Activated CD4-positive, alpha-beta T cell treated with anti-CD3 and anti-CD28 coated beads for 4 hours (primary cell): ENCODE data around the gene SMIM17.
A peak's percentile ranks its signal among the peaks of the same experiment; 100 is the strongest.
"Not testable (repeated sequence)": the region's sequence is repeated elsewhere in the genome, so short reads cannot be mapped to it uniquely, and the experiment has no call there.

Experiments used
- DNase-seq, 2 donors: peaks; one replicate each; pipeline ENCODE4 v3.0.0-alpha.2; 2020

The SMIM17 gene

DNA sequence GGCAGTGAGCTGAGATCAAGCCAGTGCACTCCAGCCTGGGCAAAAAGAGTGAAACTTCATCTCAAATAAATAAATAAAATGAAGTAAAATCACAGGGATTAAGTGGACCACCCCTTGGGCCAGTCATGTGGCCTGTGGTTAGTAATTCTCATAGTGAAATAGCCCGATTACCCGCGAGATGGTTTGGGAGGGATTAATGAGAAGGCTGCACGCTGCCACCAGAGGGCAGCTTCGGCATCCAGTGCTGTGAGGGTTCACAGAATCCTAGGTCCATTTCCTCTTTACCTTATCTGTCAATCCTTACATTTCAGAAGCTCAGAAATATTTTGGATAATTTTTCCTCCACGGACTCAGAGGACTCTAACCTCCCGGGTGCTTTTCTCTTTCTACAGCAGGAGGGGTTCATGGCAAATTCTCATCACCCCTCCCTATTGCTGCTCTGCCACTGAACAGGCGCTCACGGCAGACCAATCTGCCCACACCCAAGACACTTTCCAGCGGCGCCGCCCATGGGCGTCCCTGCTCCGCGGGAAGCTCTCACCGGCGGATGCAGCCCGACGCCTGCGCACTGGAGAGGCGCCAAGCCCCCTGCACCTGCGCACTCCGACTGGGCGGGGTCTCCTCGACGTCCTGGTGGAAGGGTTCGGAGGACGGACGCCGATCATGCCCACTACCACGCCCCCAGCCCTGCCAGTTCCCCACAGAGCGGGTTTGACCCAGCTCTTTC is 17.6 kb downstream of the SMIM17 start:
- DNase-seq: no peak

- DNase-seq: no peak
Measured at GRCh38 chr19:56661248-56661647, 18.3 kb downstream of the SMIM17 start.

GRCh38 chr19:56663931-56664500 is 21.1 kb downstream of the SMIM17 start:
- no peak for DNase-seq

DNA sequence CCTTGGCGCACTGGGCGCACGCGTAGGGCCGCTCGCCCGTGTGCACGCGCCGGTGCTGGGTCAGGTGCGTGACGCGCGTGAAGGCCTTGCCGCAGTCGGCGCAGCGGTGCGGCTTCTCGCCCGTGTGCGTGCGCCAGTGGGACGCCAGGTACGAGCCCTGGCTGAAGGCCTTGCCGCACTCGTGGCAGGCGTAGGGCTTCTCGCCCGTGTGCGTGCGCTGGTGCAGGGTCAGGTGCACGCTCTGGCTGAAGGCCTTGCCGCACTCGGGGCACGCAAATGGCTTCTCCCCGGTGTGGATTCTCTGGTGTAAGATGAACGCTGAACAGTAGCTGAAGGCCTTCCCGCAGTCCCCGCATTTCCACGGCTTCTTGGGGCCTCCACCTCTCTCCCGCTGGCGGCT is 21.6 kb downstream of the SMIM17 start:
- DNase-seq: no peak

- DNase-seq: no peak
Measured at GRCh38 chr19:56667311-56667870, 24.4 kb downstream of the SMIM17 start.

DNA sequence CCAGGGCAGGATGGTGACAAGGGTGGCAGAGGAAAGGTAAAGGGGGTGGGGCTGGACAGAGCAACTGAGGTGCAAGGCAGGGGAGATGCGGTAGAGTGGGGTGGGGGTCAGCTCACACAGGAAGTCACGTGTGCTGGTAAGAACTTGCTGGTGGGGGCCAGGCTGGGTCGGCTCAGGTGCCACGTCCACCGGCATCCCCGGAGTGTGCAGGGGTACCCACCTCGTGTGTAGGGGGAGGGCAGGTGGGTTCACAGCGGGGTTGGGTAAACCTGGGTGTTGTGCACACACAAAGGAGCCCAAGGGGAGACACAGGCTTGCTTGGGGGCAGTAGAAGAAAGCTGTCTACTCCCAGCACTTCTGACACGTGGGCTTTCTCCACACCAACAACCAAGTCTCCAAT is 25.7 kb downstream of the SMIM17 start:
- no peak for DNase-seq

- DNase-seq: no peak
Measured at GRCh38 chr19:56670401-56670960, 27.5 kb downstream of the SMIM17 start.

DNA sequence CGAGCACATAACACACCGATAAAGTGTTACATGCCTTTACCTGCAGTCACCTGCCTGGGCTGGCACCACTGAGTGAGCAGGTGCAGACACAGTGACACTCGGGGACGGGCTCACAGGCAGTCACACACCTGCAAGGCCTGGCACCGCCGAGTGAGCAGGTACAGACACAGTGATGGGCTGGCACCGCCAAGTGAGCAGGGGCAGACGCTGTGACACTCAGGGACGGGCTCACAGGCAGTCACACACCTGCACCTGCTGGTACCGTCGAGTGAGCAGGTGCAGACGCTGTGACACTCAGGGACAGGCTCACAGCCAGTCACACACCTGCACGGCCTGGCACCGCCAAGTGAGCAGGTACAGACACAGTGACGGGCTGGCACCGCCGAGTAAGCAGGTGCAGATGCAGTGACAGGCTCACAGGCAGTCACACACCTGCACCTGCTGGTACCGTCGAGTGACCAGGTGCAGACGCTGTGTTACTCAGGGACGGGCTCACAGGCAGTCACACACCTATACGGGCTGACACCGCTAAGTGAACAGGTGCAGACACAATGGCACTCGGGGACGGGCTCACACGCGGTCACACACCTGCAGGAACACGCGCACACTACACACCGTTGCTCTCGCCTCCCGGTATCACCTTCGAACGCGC is 28.1 kb downstream of the SMIM17 start:
- DNase-seq: peak in 1 of 2 donors; percentile 4

- DNase-seq: peak; percentile 72 to 75
Measured at GRCh38 chr19:56671613-56671994, 28.6 kb downstream of the SMIM17 start, which contains the start of gene ZNF835. TSS of gene ZNF835 (minus strand) at chr19:56671757. CDS start at chr19:56665198, 6,559 bp downstream.

DNA sequence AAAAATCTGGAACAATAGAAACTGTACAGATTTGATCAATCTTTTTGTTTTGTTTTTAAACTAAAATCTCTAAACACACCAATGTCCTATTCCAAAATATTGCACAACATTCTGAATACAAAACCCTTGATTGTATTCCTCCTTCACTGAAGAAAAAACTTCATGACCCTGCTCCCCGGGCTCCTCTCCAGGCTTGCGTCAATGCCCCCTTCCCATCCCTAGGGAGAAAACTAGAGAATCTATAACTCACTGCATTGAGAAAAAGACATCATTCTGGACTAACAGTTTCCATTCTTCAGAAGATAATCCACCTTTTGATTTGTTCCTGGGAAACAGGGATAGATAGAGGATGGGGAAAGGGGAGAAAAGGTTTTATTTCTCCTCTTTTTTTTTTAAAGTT is 29.7 kb downstream of the SMIM17 start:
- not testable (repeated sequence) for DNase-seq

DNA sequence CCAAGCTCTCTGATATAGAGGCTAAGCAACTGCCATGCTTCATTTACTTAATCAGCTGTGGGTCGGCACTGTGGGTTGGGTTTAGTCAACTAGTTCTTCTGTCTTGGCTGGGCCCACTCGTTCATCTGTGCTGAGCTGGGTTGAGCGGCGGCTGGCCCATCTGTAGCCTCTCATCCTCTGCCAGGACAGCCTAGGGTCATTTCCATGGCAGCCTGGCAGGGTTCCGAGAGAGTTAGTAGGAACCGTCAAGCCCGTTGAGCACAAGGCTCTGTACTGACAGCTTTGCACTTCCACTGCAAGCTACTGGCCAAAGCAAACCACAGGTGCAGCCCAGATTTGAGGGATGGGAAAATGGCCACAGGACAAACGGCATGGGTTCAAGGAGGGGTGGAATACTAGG is 35.2 kb downstream of the SMIM17 start:
- DNase-seq: no peak

GRCh38 chr19:56681702-56682101 is 38.7 kb downstream of the SMIM17 start:
- no peak for DNase-seq

- DNase-seq: no peak
Measured at GRCh38 chr19:56683116-56683515, 40.2 kb downstream of the SMIM17 start.

DNA sequence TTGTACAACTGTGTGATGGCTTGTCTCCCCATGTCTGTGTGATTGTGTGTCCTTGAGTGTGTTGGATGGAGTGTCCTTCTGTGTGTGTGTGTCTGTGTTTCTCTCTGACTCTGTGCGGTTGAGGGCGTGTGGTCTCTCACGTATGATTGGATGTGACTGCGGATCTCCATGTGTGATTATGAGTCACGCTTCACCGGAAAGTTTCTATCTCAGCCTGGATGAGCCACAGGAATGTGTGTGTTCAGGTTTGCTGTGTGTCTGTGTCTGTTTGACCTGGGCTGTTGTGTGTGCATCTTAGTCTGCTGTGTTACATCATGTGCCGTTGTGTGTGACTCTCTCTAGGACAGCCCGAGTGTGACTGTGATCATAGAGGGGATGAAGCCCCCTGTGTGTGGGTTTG is 44.1 kb downstream of the SMIM17 start:
- DNase-seq: no peak

DNA sequence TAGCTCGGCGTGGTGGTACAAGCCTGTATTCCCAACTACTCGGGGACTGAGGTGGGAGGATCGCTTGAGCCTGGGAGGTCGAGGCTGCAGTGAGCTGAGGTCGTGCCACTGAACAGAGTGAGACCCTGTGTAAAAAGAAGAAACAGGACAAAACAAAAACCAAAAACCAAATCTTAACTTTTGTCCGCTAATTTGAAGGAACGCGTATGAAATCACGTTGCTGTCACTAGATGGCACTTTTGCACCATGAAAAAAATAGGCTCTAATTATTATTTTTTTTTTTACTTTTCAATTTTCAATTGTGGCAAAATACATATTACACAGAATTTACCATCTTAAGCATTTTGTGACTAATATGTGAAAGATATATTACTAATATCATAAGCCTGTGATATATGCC is 46.2 kb downstream of the SMIM17 start:
- DNase-seq: no peak

GRCh38 chr19:56690670-56691069 is 47.7 kb downstream of the SMIM17 start:
- no peak for DNase-seq

DNA sequence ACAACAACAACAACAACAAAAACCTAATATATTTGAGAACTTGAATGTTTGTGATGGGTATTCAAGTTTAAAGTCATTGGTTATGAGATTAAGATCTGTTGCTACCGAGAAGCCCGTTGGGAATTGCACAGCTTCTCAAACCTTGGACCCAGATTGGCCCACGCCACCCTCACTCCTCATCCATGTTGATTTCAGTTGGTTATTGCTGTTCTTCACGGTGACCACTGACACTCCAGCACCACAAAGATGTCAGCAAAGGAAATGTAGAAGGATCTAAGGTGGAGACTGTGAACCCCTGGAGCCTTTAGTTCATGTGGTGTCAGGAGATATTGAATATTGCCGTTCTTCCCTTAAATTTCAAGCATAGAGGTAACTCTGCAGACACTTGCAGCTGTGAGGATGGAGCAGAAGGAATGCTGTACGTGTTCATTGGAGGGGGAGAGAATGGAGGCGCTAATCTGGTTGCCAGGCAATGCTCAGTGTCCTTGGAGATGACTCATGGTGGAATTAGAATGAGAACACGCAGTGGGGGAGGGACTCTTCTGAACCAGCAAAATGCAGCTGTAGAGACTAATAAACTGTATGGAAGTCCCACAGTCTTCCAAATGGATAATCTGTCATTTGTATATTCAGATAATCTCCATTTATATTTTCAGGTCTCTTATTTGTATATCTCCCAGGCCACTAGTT is 49.4 kb downstream of the SMIM17 start:
- DNase-seq: no peak

DNA sequence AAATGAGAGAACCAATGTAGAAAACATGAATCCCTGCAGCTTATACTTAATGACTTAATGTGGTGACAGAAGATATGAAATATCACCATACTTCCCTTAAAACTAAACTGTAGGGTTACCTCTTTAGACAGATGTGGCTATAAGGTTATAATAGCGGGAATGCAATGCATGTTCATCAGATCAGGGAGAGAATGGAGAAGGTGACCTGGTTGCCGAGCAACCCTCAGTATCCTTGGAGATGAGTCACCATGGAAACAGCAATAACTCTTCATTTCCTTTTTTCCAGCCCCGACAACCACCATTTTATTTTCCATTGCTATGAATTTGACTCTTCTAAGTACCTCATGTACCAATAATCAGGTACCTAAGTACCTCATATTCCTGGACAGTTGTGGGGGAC is 56.6 kb downstream of the SMIM17 start:
- DNase-seq: no peak

- no peak for DNase-seq
Measured at GRCh38 chr19:56701895-56702294, 58.9 kb downstream of the SMIM17 start.

- no peak for DNase-seq
Measured at GRCh38 chr19:56705939-56706338, 63.0 kb downstream of the SMIM17 start.
